Measurements from ENCODE around the gene CEP89.

Gene CEP89

GRCh38 chr19:32831611-32832010 is 140.1 kb downstream of the CEP89 start:
- DNase-seq, result no peak

- no peak for DNase-seq
These were observed 141.3 kb downstream of the CEP89 start for GRCh38 chr19:32830231-32831014.

GRCh38 chr19:32829345-32829896 is 142.3 kb downstream of the CEP89 start:
- DNase-seq, result no peak

GRCh38 chr19:32828643-32829344 is 143.0 kb downstream of the CEP89 start:
- DNase-seq, result no peak

GRCh38 chr19:32828139-32828538 is 143.6 kb downstream of the CEP89 start:
- DNase-seq, result no peak

All from CD4-positive, alpha-beta T cell treated with Interleukin-12 subunit alpha and Interleukin-12 subunit beta, for 1 hour (primary cell).